Endodermal cell (in vitro differentiated cells): ENCODE data around the gene HOXB1. TPM values are rescaled to one million over a fixed set of nuclear protein-coding genes. Genes with fewer than 3 reads are reported as not detected.

Experiments used
- DNase-seq: peaks from one replicate; pipeline ENCODE4 v3.0.0-alpha.2; 2017
- H3K27ac ChIP-seq: 2 replicates; pipeline ENCODE4 v1.5.1; 2013; ENCODE audit warnings: mild to moderate bottlenecking, low read depth, low read length, moderate library complexity
- H3K27me3 ChIP-seq: 2 replicates; pipeline ENCODE4 v1.6.1; 2013; ENCODE audit warnings: mild to moderate bottlenecking, low read length, moderate library complexity; ENCODE audit not compliant: insufficient read depth, control insufficient read depth, poor library complexity, severe bottlenecking
- H3K36me3 ChIP-seq: 2 replicates; pipeline ENCODE4 v1.7.0; 2013; ENCODE audit warnings: mild to moderate bottlenecking, low read length, moderate library complexity; ENCODE audit not compliant: control insufficient read depth, insufficient read depth
- H3K4me1 ChIP-seq: one replicate; pipeline ENCODE4 v1.7.0; 2013; ENCODE audit warnings: low read length; ENCODE audit not compliant: control insufficient read depth, insufficient read depth
- H3K4me3 ChIP-seq: 2 replicates; pipeline ENCODE4 v1.5.1; 2013; ENCODE audit warnings: mild to moderate bottlenecking, low read length, moderate library complexity
- H3K9ac ChIP-seq: 2 replicates; pipeline ENCODE4 v1.6.1; 2013; ENCODE audit warnings: mild to moderate bottlenecking, low read length, moderate library complexity; ENCODE audit not compliant: poor library complexity, severe bottlenecking; ENCODE audit errors: extremely low read depth
- H3K9me3 ChIP-seq: 2 replicates; pipeline ENCODE4 v1.6.1; 2013; ENCODE audit warnings: mild to moderate bottlenecking, low read length, moderate library complexity; ENCODE audit not compliant: control insufficient read depth
- H3K27ac Mint-ChIP-seq: 2 replicates; pipeline ENCODE4 v1.8.0; 2020; ENCODE audit warnings: mixed read lengths
- H3K27me3 Mint-ChIP-seq: 2 replicates; pipeline ENCODE4 v1.8.0; 2021; ENCODE audit warnings: mild to moderate bottlenecking, mixed read lengths; ENCODE audit not compliant: insufficient read depth
- H3K36me3 Mint-ChIP-seq: 2 replicates; pipeline ENCODE4 v1.8.0; 2020; ENCODE audit warnings: low read depth, mixed read lengths
- H3K4me1 Mint-ChIP-seq: 2 replicates; pipeline ENCODE4 v1.8.0; 2020; ENCODE audit warnings: mixed read lengths
- H3K4me3 Mint-ChIP-seq: 2 replicates; pipeline ENCODE4 v1.8.0; 2020; ENCODE audit warnings: mild to moderate bottlenecking, moderate library complexity, mixed read lengths
- H3K9me3 Mint-ChIP-seq: 2 replicates; pipeline ENCODE4 v1.8.0; 2020; ENCODE audit warnings: mild to moderate bottlenecking, mixed read lengths
- WGBS, 2 experiments: methylation state at CpG; one replicate each; pipeline versions ENCODE4 v1.1.5 to v1.1.7; 2013; ENCODE audit warnings: missing lambda C conversion rate in 2 of 2, mixed read lengths in 1 of 2; ENCODE audit not compliant: insufficient coverage in 1 of 2, insufficient read length in 1 of 2; 5-methylcytosine and 5-hydroxymethylcytosine counted together
- total RNA-seq, 2 donors: library from RNA; stranded (reverse); fragmentation: NEBNext Ultra II Directional in 1 of 2; extraction: Animal tissue kit (Norgen Biotek cat#: 25700) in 1 of 2; gene quantifications; 2 replicates in 1 of 2; 3 replicates in 1 of 2; pipeline ENCODE4 v1.2.1, GENCODE V29; 2021
- TF ChIP-seq, protein P1 (sequence below): fragments of 200-600 bp; sonication (generic); conservative IDR thresholded peaks from 2 replicates; pipeline ENCODE4 v1.5.0; 2021; ENCODE audit warnings: antibody characterized with exemption, mild to moderate bottlenecking

HOXB1 gene
- total RNA-seq, 2 donors from 2014 or later, result not detected

DNA sequence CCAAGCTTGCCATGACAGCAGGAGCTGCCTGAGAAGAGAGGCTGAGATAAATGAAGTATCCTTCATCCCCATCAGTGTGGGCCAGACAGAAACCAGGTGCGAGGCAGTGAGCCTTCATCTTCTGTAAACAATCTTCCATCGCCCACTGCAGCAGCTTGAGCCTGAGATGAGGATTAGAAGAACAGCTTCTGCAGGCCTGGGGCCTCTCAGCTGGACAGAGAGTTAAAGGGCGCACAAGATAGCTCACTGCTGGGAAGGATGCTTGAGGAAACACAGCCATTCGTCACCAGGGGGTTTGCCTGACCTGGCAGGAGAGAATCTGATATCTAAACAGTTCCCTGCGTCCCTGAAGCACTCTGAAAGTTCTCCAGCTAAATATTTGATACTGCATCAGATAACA lies 27.1 kb downstream of the HOXB1 start:
- no peaks in the 10 kb centered on the region for H3K9me3 Mint-ChIP-seq
- no peaks in the 10 kb centered on the region for H3K36me3 ChIP-seq
- TF ChIP-seq, protein P1, sequence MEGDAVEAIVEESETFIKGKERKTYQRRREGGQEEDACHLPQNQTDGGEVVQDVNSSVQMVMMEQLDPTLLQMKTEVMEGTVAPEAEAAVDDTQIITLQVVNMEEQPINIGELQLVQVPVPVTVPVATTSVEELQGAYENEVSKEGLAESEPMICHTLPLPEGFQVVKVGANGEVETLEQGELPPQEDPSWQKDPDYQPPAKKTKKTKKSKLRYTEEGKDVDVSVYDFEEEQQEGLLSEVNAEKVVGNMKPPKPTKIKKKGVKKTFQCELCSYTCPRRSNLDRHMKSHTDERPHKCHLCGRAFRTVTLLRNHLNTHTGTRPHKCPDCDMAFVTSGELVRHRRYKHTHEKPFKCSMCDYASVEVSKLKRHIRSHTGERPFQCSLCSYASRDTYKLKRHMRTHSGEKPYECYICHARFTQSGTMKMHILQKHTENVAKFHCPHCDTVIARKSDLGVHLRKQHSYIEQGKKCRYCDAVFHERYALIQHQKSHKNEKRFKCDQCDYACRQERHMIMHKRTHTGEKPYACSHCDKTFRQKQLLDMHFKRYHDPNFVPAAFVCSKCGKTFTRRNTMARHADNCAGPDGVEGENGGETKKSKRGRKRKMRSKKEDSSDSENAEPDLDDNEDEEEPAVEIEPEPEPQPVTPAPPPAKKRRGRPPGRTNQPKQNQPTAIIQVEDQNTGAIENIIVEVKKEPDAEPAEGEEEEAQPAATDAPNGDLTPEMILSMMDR, result no peak
- no peak overlapping the region for H3K9ac ChIP-seq
- H3K4me3 Mint-ChIP-seq, result no peak overlapping the region
- no peak overlapping the region for H3K4me3 ChIP-seq
- WGBS, 2 experiments, result 34 to 57% methylated on average over 5 of the region's 5 CpGs
- H3K36me3 Mint-ChIP-seq, result no peaks in the 10 kb centered on the region
- peaks cover 28% of the 10 kb centered on the region for H3K4me1 ChIP-seq
- peaks cover 94% of the 10 kb centered on the region for H3K27me3 Mint-ChIP-seq
- H3K27me3 ChIP-seq, result peaks cover 50% of the 10 kb centered on the region
- H3K27ac ChIP-seq, result no peak overlapping the region
- peak; percentile 79 for DNase-seq
- H3K4me1 Mint-ChIP-seq, result peaks cover 30% of the 10 kb centered on the region
- H3K27ac Mint-ChIP-seq, result no peak overlapping the region
- no peaks in the 10 kb centered on the region for H3K9me3 ChIP-seq

DNA sequence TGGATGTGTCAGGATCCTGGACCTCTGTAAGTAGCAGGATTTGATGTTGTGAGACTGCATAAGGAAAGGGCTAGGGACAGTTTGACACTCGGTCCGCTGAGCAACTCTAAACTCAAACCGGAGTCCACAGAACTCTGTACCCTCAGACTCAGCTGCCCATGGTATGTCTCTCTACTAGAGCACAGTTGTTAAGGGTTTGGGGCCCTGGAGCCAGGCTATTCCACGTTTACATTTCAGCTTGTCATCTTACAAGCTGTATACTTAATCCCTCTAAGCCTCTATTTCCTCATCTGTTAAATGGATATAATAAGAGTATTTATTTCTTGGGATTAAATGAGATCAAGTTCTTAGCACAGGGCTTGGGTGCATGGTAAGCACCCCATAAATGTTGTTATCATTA lies 27.9 kb downstream of the HOXB1 start:
- H3K27me3 Mint-ChIP-seq, result peaks cover 94% of the 10 kb centered on the region
- 86 to 88% methylated on average over 3 to 4 of the region's 4 CpGs for WGBS, 2 experiments
- no peaks in the 10 kb centered on the region for H3K36me3 Mint-ChIP-seq
- peaks cover 37% of the 10 kb centered on the region for H3K4me1 Mint-ChIP-seq
- H3K36me3 ChIP-seq, result no peaks in the 10 kb centered on the region
- peaks cover 53% of the 10 kb centered on the region for H3K27me3 ChIP-seq
- DNase-seq, result no peak
- H3K9me3 ChIP-seq, result no peaks in the 10 kb centered on the region
- no peak overlapping the region for H3K27ac Mint-ChIP-seq
- TF ChIP-seq, protein P1, result no peak
- H3K4me1 ChIP-seq, result peaks cover 30% of the 10 kb centered on the region
- no peaks in the 10 kb centered on the region for H3K9me3 Mint-ChIP-seq
- H3K4me3 Mint-ChIP-seq, result no peak overlapping the region
- no peak overlapping the region for H3K4me3 ChIP-seq
- H3K27ac ChIP-seq, result no peak overlapping the region
- no peak overlapping the region for H3K9ac ChIP-seq

DNA sequence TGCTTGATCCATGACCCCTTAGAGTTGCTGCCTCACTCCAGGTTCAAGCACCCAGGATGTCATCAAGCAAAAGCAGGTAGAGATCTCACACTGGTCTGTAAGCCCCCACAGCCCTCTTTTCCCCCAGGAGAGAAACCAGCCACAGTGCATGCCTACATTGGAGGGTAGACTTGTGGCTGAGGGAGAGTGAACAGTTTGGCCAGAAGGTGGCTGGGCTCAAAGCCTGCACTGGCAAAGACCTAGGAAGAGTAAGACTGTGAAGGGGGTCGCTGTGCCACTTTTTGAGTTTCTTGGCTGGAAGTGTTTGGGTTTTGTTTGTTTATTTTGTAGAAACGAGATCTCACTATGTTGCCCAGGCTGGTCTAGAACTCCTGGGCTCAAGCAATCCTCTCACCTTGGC lies 28.5 kb downstream of the HOXB1 start:
- no peaks in the 10 kb centered on the region for H3K36me3 ChIP-seq
- Mint-ChIP-seq H3K27ac (no peak overlapping the region), H3K9me3 (no peaks in the 10 kb centered on the region), H3K4me3 (no peak overlapping the region), H3K36me3 (no peaks in the 10 kb centered on the region), H3K27me3 (peaks cover 94% of the 10 kb centered on the region), H3K4me1 (peaks cover 37% of the 10 kb centered on the region)
- 79% methylated on average over 2 of the region's 2 CpGs; no CpG with 5 or more reads in 1 of the 2 experiments for WGBS, 2 experiments
- DNase-seq, result no peak
- H3K4me3 ChIP-seq, result no peak overlapping the region
- H3K9ac ChIP-seq, result no peak overlapping the region
- peaks cover 54% of the 10 kb centered on the region for H3K27me3 ChIP-seq
- no peak overlapping the region for H3K27ac ChIP-seq
- peaks cover 30% of the 10 kb centered on the region for H3K4me1 ChIP-seq
- no peaks in the 10 kb centered on the region for H3K9me3 ChIP-seq
- TF ChIP-seq, protein P1, result peak; percentile 13
